ENCODE data around the gene RFX6.

DNA sequence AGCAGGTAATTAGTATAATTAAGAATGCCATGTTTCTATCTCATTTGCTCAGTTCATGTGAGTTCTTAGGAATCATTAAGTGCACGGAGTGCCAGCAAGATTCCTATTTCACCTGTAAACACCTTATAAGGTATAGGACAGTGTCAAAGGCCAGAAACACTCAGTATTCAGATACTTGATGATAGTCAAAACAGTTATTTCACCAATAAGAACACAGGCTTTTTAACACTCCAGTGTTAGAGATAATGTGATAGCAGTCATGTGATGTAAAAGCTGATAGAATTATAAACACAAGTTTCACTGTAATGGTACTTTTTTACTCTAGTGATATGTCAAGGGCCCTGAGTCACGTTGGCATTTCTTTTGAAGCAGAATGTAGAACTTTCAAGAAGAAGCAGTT, 48.1 kb upstream of the RFX6 start, which contains the start of gene GPRC6A:
- TF ChIP-seq, protein P1, sequence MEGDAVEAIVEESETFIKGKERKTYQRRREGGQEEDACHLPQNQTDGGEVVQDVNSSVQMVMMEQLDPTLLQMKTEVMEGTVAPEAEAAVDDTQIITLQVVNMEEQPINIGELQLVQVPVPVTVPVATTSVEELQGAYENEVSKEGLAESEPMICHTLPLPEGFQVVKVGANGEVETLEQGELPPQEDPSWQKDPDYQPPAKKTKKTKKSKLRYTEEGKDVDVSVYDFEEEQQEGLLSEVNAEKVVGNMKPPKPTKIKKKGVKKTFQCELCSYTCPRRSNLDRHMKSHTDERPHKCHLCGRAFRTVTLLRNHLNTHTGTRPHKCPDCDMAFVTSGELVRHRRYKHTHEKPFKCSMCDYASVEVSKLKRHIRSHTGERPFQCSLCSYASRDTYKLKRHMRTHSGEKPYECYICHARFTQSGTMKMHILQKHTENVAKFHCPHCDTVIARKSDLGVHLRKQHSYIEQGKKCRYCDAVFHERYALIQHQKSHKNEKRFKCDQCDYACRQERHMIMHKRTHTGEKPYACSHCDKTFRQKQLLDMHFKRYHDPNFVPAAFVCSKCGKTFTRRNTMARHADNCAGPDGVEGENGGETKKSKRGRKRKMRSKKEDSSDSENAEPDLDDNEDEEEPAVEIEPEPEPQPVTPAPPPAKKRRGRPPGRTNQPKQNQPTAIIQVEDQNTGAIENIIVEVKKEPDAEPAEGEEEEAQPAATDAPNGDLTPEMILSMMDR (IDR thresholded peaks at IDR 0.05; ENCODE audit: low read depth, low read length, missing input control): no peak
- TF ChIP-seq REST (IDR thresholded peaks at IDR 0.05): no peak
